K562 (cell line): ENCODE measurements around the gene TTC5. TPM values are rescaled to one million over a fixed set of nuclear protein-coding genes. Genes with fewer than 3 reads are reported as not detected.
A peak's percentile ranks its signal among the peaks of the same experiment; 100 is the strongest.

Experiments used
- BCL6 ChIP-seq: fragments of 250-450 bp; sonication (Bioruptor Pico); IDR thresholded peaks from 2 replicates; pipeline ENCODE4 v1.4.0; 2020
- CCNT2 ChIP-seq: IDR thresholded peaks from 2 replicates; pipeline ENCODE4 v1.6.1; 2011; ENCODE audit warnings: borderline replicate concordance, low read depth, mild to moderate bottlenecking, moderate library complexity, mixed read lengths, low read length; ENCODE audit not compliant: insufficient read length; ENCODE audit errors: extremely low read depth
- ETS1 ChIP-seq: conservative IDR thresholded peaks from 2 replicates; pipeline ENCODE4 v1.6.1; 2011; ENCODE audit warnings: low read depth, mild to moderate bottlenecking, low read length; ENCODE audit not compliant: control insufficient read depth
- GATAD2A ChIP-seq: fragments of 450-650 bp; IDR thresholded peaks from 2 replicates; pipeline ENCODE4 v1.6.1; 2017
- GATAD2B ChIP-seq: fragments of 450-650 bp; IDR thresholded peaks from 2 replicates; pipeline ENCODE4 v1.6.1; 2017; ENCODE audit warnings: mild to moderate bottlenecking, borderline replicate concordance
- GMEB1 ChIP-seq: fragments of 250-450 bp; sonication (Bioruptor Pico); IDR thresholded peaks from 2 replicates; pipeline ENCODE4 v1.4.0; 2020; ENCODE audit warnings: mild to moderate bottlenecking
- MAZ ChIP-seq, 2 experiments: fragments of 450-650 bp in 1 of 2; sonication (generic) in 1 of 2; formaldehyde crosslinking; IDR thresholded peaks in 1 of 2; conservative IDR thresholded peaks in 1 of 2; 2 replicates each; pipeline versions ENCODE4 v1.4.0 to v1.5.0; 2020; ENCODE audit warnings: mild to moderate bottlenecking in 1 of 2, missing genetic modification reagents in 1 of 2
- NFIC ChIP-seq: fragments of 450-650 bp; IDR thresholded peaks from 2 replicates; pipeline ENCODE4 v1.6.1; 2017; ENCODE audit warnings: mild to moderate bottlenecking, inconsistent platforms
- NFYB ChIP-seq: IDR thresholded peaks from 2 replicates; pipeline ENCODE4 v1.6.1; 2011; ENCODE audit warnings: mild to moderate bottlenecking, moderate library complexity; ENCODE audit not compliant: insufficient read length; ENCODE audit errors: extremely low read depth
- NONO ChIP-seq, 2 experiments: fragments of 200-400 bp in 1 of 2; fragments of 450-650 bp in 1 of 2; formaldehyde crosslinking in 1 of 2; IDR thresholded peaks; 2 replicates each; pipeline ENCODE4 v1.6.1; 2017; ENCODE audit warnings: low read depth in 2 of 2, mild to moderate bottlenecking in 2 of 2, moderate library complexity in 2 of 2, low read length in 1 of 2
- RCOR1 ChIP-seq, 2 experiments: IDR thresholded peaks; 2 replicates each; pipeline ENCODE4 v1.6.1; 2012; ENCODE audit warnings: low read depth in 2 of 2, low read length in 2 of 2, borderline replicate concordance in 1 of 2, improper control_type of control experiment in 1 of 2
- RERE ChIP-seq: sonication (generic); formaldehyde crosslinking; IDR thresholded peaks from 2 replicates; pipeline ENCODE4 v1.8.0; 2023; ENCODE audit warnings: missing genetic modification reagents, mild to moderate bottlenecking, borderline replicate concordance
- SRSF3 ChIP-seq: fragments of 200-400 bp; formaldehyde crosslinking; IDR thresholded peaks from 2 replicates; pipeline ENCODE4 v1.6.1; 2016; ENCODE audit warnings: mild to moderate bottlenecking, low read length, moderate library complexity; ENCODE audit not compliant: insufficient read depth
- TOE1 ChIP-seq, 2 experiments: fragments of 450-650 bp in 1 of 2; sonication (generic) in 1 of 2; formaldehyde crosslinking in 1 of 2; IDR thresholded peaks; 2 replicates each; pipeline versions ENCODE4 v1.7.1 to v1.8.0; 2016 to 2022; ENCODE audit warnings: borderline replicate concordance in 2 of 2, mild to moderate bottlenecking in 2 of 2, antibody characterized with exemption in 1 of 2, inconsistent platforms in 1 of 2, low read depth in 1 of 2, missing genetic modification reagents in 1 of 2, moderate library complexity in 1 of 2
- VEZF1 ChIP-seq: fragments of 200-800 bp; sonication (Bioruptor generic); IDR thresholded peaks from 2 replicates; pipeline ENCODE4 v1.6.1; 2017; ENCODE audit warnings: missing genetic modification characterization, missing compliant biosample characterization
- WHSC1 ChIP-seq: IDR thresholded peaks from one replicate; pipeline ENCODE4 v1.6.1; 2012; ENCODE audit warnings: low read length, control low read depth, inconsistent platforms
- ZFP36 ChIP-seq: fragments of 150-350 bp; IDR thresholded peaks from 2 replicates; pipeline ENCODE4 v1.6.1; 2018; ENCODE audit warnings: low read length, low read depth; ENCODE audit not compliant: partially characterized antibody
- polyA plus RNA-seq, 8 experiments: library from polyadenylated mRNA; depleted of rRNA in 4 of 8; stranded (reverse) in 5 of 8; unstranded in 3 of 8; fragments of >200 nt; fragmentation: Nextera tagmentation in 2 of 8; fragmentation: Illumina TruSeq in 1 of 8; extraction: Ambion mirVana in 2 of 8; extraction: Trizol in 1 of 8; gene quantifications; 2 replicates each; pipeline versions ENCODE4 v1.2.1 to v1.2.3, GENCODE V29; 2011 to 2014; ENCODE audit warnings: inconsistent platforms in 1 of 8, missing spikeins in 1 of 8
- total RNA-seq, 7 experiments: library from RNA; depleted of rRNA in 6 of 7; stranded (reverse); fragments of >200 nt in 6 of 7; fragmentation: Illumina TruSeq in 2 of 7; extraction: Trizol in 2 of 7; gene quantifications; 2 replicates each; pipeline versions ENCODE4 v1.2.1 to v1.2.3, GENCODE V29; 2011 to 2021; ENCODE audit warnings: low replicate concordance in 1 of 7

TTC5 gene
- total and polyA plus RNA-seq, 9 of the 15 experiments (the other 6 are each of a cell fraction or from before 2014, with no cell fraction given): 4.8 to 17.1 (median 7.5) TPM

GRCh38 chr14:20262642-20263128, 43.1 kb downstream of the TTC5 start (continued):
- TF ChIP-seq MAZ (CRISPR knock-in tag; conservative IDR thresholded peaks at IDR 0.05 in 1 of 2, IDR thresholded peaks at IDR 0.05 in 1 of 2): peak in 1 of 2 experiments; percentile 57; a peak in 1 of 4 replicates
- TF ChIP-seq GATAD2A: no peak
- TF ChIP-seq GMEB1 (CRISPR knock-in tag): no peak
- TF ChIP-seq CCNT2: no peak
- TF ChIP-seq NFIC: peak; percentile 44; the same call in 1 of the 2 replicates
- TF ChIP-seq RCOR1 (IDR thresholded peaks at IDR 0.05; ENCODE audit: borderline replicate concordance in 1 of 2, low read depth in 2 of 2, low read length in 2 of 2): peak in 1 of 2 experiments; percentile 25; a peak in 1 of 4 replicates
- TF ChIP-seq NFYB: no peak
- no peak for TF ChIP-seq NONO (IDR thresholded peaks at IDR 0.05; ENCODE audit: low read depth in 2 of 2, low read length in 1 of 2)
- no peak for TF ChIP-seq ETS1
- no peak for TF ChIP-seq TOE1 (IDR thresholded peaks at IDR 0.05; ENCODE audit: borderline replicate concordance)
- no peak for TF ChIP-seq TOE1 (CRISPR knock-in tag; IDR thresholded peaks at IDR 0.05; ENCODE audit: borderline replicate concordance, low read depth)
- TF ChIP-seq BCL6 (CRISPR knock-in tag): no peak
- TF ChIP-seq VEZF1 (CRISPR knock-in tag): peak; percentile 46; the same call in 1 of the 2 replicates
- no peak for TF ChIP-seq WHSC1
- TF ChIP-seq ZFP36: no peak
- TF ChIP-seq GATAD2B: no peak
- no peak for TF ChIP-seq SRSF3
- no peak for TF ChIP-seq RERE (CRISPR knock-in tag)
